ENCODE data around the gene UNC13A.

The UNC13A gene

DNA sequence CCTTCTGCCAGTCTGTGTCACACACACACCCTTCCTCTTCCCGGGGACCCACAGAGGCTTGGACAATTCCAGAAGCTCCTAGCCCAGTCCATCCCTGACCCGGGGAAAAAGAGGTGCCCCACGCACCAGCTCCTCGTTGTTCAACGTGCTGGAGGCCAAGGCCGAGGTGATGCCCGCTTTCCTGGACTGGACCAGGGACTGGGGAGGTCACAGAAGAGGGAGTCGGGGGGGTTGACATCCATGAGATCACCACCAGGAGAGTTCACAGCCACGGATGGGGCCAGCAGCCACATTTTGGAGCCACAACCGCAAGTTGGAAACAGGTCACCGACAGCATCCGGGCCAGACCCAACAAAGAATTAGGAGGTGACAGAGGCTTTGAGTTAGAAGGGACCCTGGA, 39.4 kb downstream of the UNC13A start:
- no peak overlapping the region for H3K4me3 Mint-ChIP-seq
- H3K27ac Mint-ChIP-seq (ENCODE audit: low read depth): no peak overlapping the region
- no peak for ATAC-seq (replicated peaks; ENCODE audit: extremely low read depth, poor library complexity, severe bottlenecking)
- H3K27me3 Mint-ChIP-seq: peaks cover 24% of the 10 kb centered on the region
- no peaks in the 10 kb centered on the region for H3K4me1 Mint-ChIP-seq
- no peaks in the 10 kb centered on the region for H3K36me3 Mint-ChIP-seq (ENCODE audit: insufficient read depth)
- DNase-seq (ENCODE audit: low spot score in 2 of 2): no peak
- H3K9me3 Mint-ChIP-seq: no peaks in the 10 kb centered on the region

DNA sequence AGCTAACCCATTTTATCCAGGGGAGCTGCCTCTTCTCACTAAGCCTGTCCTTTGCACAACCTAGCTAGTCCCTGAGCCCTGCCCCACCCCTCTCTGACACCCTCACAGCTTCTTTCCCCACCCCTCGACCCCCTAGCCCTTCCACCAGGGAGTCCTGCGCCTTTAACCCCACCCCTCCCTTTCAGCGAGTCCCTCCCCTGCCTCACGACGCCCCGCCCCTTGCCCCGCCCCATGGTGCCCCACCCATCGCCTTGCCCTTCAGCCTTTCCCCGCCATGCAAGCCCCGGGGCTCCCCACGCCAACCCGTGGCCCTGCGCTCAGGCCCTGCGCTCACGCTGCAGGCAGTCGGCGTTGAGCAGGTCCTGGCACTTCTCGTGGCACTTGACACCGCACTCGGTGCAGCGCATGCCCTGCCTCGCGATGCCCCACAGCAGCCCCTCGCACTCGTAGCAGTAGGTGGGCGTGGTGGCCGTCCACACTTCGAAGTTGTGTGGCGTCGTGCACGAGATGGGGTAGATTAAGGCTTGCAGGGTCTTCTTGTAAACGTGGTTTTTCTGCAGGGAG, 40.0 kb downstream of the UNC13A start:
- Mint-ChIP-seq H3K9me3 (no peaks in the 10 kb centered on the region), H3K4me1 (no peaks in the 10 kb centered on the region), H3K4me3 (no peak overlapping the region), H3K27ac (ENCODE audit: low read depth) (no peak overlapping the region), H3K27me3 (peaks cover 28% of the 10 kb centered on the region), H3K36me3 (ENCODE audit: insufficient read depth) (no peaks in the 10 kb centered on the region)
- ATAC-seq (replicated peaks; ENCODE audit: extremely low read depth, poor library complexity, severe bottlenecking): no peak
- no peak for DNase-seq (ENCODE audit: low spot score in 2 of 2)

DNA sequence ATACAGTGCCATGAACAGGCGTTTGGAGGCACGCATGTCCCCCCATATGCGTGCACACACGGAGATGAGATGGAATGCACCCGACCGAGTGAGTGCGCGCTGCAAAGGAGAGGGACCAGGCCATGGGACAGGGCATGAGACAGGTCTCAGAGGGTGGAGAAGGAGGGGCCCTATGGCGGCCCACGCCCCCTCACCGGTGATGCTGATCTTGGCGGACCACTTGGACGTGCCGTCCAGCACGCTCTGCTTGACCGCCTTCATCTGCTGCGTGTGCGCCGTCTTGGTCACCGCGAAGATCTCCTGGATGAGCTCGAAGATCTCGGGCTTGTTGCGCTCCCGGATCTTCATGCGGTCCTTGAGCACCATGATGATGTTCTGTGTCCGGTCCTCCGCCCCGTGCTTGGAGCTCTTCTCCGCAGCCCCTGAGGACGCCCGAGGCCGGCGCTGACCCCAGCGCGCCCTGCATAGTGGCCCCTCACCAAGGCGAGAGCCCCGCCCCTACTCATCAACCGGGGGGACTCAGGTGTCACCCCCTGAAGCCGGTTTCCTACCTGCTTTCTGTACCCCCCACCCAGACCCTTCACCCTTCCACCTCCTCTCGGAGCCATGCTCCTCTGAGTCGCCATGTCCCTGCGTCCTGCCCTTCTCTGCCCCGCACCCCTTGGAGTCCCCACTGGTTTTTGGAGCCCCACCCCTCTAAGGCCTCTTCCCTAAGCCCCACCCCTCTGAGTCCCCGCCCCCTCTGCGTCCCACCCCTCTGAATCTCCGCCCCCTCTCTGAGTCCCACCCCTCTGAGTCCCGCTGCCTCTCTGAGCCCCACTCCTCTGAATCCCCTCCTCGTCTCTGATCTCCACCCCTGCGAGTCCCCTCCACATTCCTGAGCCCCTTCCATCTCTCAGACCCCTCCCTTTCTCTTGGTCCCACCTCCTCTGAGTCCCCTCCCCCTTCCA, 40.8 kb downstream of the UNC13A start:
- no peak overlapping the region for H3K27ac Mint-ChIP-seq (ENCODE audit: low read depth)
- no peak overlapping the region for H3K4me3 Mint-ChIP-seq
- no peaks in the 10 kb centered on the region for H3K36me3 Mint-ChIP-seq (ENCODE audit: insufficient read depth)
- no peaks in the 10 kb centered on the region for H3K4me1 Mint-ChIP-seq
- H3K9me3 Mint-ChIP-seq: no peaks in the 10 kb centered on the region
- peaks cover 20% of the 10 kb centered on the region for H3K27me3 Mint-ChIP-seq
- no peak for DNase-seq (ENCODE audit: low spot score in 2 of 2)
- no peak for ATAC-seq (replicated peaks; ENCODE audit: extremely low read depth, poor library complexity, severe bottlenecking)

DNA sequence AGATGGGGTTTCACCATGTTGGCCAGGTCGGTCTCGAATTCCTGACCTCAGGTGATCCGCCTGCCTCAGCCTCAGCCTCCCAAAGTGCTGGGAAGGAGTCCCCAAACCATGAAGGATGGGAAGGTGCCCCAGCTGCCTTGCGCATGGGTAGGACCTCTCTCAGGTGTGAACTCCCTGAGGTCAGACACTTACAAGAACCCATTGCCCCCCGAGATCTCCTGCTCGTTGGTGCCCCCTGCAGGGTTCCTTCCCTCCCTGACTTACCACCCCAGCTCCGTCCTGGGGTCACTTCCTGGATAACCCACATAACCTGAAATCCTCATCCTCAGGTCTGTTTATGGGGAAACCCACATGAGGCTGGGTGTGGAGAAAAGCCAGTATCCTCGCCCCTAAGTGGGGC, 41.7 kb downstream of the UNC13A start:
- no peak overlapping the region for H3K4me3 Mint-ChIP-seq

DNA sequence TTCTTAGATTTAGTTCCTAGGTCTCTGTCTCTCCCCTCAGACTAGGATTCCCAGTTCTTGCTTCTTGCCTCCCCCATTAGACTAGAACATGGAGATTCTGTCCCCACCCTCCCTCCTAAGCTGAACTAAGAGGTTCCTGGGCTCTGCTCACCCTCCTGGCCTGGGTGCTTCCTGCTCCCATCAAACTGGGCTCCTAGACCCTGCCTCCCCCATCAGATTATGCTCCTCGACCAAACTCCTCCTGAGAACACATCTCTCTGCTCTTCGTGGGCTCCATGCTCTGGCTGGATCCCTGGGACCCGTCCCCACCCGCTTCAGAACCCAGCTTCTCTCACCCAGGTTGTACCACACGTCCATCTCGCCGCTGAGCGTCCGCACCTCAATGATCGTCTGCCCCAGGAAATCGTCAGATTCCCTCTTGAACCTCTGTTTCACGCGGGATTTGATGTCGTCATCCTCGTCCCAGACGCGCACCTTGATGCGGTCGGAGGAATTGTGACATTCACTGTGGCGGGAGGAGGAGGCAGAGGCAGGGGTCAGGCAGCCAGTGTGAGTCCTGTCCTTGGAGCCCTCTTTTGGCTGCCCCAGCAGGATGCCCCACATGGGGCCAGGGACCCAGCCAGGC, 42.7 kb downstream of the UNC13A start:
- Mint-ChIP-seq H3K4me3 (no peak overlapping the region), H3K36me3 (ENCODE audit: insufficient read depth) (no peaks in the 10 kb centered on the region), H3K9me3 (no peaks in the 10 kb centered on the region), H3K27ac (ENCODE audit: low read depth) (no peak overlapping the region), H3K4me1 (no peaks in the 10 kb centered on the region), H3K27me3 (peaks cover 15% of the 10 kb centered on the region)
- ATAC-seq (replicated peaks; ENCODE audit: extremely low read depth, poor library complexity, severe bottlenecking) (no peak), DNase-seq (ENCODE audit: low spot score in 2 of 2) (no peak)

More for the DNA sequence above, 41.7 kb downstream of the UNC13A start:
- Mint-ChIP-seq H3K9me3 (no peaks in the 10 kb centered on the region), H3K4me1 (no peaks in the 10 kb centered on the region), H3K27me3 (peaks cover 15% of the 10 kb centered on the region), H3K27ac (ENCODE audit: low read depth) (no peak overlapping the region), H3K36me3 (ENCODE audit: insufficient read depth) (no peaks in the 10 kb centered on the region)
- no peak for DNase-seq (ENCODE audit: low spot score in 2 of 2)
- no peak for ATAC-seq (replicated peaks; ENCODE audit: extremely low read depth, poor library complexity, severe bottlenecking)

DNA sequence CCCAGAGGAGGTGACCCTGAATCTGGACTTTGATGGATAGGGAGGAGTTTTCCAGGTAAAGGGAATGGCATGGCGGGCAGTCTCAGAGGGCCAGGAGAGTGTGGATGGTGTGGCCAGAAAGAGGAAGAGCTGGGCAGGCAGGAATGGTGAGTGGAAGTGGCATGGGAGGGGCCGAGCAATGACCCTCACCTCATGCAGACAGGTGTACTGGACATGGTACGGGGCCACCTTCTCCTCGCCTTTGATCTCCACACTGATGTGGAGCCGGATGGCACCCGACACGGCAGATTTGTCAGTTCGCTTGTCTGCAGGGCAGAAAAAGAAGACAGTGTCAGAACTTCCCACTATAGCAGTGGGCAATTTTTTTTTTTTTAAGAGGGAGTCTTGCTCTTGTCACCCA, 45.5 kb downstream of the UNC13A start:
- Mint-ChIP-seq H3K4me3 (no peak overlapping the region), H3K36me3 (ENCODE audit: insufficient read depth) (no peaks in the 10 kb centered on the region), H3K4me1 (no peaks in the 10 kb centered on the region), H3K9me3 (no peaks in the 10 kb centered on the region), H3K27ac (ENCODE audit: low read depth) (no peak overlapping the region), H3K27me3 (peaks cover 31% of the 10 kb centered on the region)
- ATAC-seq (replicated peaks; ENCODE audit: extremely low read depth, poor library complexity, severe bottlenecking) (no peak), DNase-seq (ENCODE audit: low spot score in 2 of 2) (no peak)

DNA sequence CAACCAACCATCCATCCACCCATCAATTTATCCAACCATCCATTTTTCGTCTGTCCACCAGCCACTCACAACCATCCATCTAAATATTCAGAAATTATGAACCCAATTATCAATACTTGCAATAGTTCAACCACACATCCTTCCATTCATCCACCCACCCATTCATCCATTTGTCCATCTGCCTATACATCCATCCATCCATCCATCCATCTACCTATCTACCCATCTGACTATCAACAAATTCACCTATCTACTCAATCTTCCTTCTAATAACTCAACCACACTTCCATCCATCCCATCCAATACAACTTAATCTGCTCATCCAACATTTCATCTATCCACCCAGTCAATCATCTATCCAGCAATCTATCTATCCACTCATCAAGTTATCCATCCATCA, 46.3 kb downstream of the UNC13A start:
- Mint-ChIP-seq H3K27me3 (peaks cover 31% of the 10 kb centered on the region), H3K4me1 (no peaks in the 10 kb centered on the region), H3K27ac (ENCODE audit: low read depth) (no peak overlapping the region), H3K4me3 (no peak overlapping the region), H3K36me3 (ENCODE audit: insufficient read depth) (no peaks in the 10 kb centered on the region), H3K9me3 (no peaks in the 10 kb centered on the region)
- DNase-seq (ENCODE audit: low spot score in 2 of 2) (no peak), ATAC-seq (replicated peaks; ENCODE audit: extremely low read depth, poor library complexity, severe bottlenecking) (no peak)

DNA sequence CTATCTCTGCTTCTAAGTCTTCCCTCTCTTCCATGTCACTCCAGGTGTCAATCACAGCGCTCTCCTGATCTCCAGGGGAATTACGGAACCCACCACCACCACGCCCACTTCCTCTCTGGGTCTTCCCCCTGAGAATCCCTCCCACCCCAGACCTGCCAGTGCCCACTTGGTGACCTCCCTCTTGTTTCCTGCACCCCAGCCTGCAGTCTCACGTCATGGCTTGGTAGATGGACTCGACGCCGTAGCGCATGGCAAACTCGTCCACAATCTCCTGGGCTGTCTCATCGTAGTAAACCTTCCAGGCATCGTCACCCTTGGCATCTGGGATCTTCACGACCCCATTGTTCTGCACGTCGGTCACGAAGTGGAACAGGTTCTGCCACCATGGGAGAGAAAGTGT, 47.0 kb downstream of the UNC13A start:
- Mint-ChIP-seq H3K4me1 (no peaks in the 10 kb centered on the region), H3K36me3 (ENCODE audit: insufficient read depth) (no peaks in the 10 kb centered on the region), H3K9me3 (no peaks in the 10 kb centered on the region), H3K4me3 (no peak overlapping the region), H3K27ac (ENCODE audit: low read depth) (no peak overlapping the region), H3K27me3 (peaks cover 31% of the 10 kb centered on the region)
- DNase-seq (ENCODE audit: low spot score in 2 of 2): no peak
- ATAC-seq (replicated peaks; ENCODE audit: extremely low read depth, poor library complexity, severe bottlenecking): no peak

DNA sequence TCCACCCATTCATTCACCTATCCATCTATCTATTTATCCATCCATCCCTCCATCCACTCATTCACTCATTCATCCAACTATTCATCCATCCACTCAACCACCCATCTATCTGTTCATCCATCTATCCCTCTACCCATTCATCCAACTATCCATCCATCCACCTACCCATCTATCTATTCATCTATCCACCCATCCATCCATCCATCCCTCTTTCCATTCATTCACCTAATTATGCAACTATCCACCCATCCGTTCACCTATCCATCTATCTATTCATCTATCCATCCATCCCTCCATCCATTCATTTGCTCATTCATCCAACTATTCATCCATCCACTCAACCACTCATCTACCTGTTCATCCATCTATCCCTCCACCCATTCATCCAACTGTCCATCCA, 54.5 kb downstream of the UNC13A start:
- no peaks in the 10 kb centered on the region for H3K4me1 Mint-ChIP-seq
- ATAC-seq (replicated peaks; ENCODE audit: extremely low read depth, poor library complexity, severe bottlenecking): no peak

DNA sequence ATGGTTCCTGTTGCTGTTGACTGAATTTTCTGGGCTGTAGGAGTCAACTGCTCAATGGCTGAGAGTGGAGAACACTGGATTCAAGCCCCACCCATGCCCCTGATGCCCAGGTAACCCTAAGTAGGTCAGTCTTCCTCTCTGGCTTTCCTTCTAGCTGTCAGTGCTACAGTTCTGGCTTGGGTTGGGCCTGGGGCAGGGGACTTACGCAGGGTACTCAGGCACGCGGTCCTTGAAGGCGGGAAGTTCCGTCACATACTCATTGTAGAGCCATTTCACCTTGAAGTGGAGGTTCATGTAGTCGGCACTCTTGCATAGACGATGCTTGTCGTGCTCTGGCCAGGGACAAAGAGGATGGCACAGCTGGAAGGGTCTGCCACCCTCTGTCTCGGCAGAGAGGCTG, 55.6 kb downstream of the UNC13A start:
- no peaks in the 10 kb centered on the region for H3K36me3 Mint-ChIP-seq (ENCODE audit: insufficient read depth)
- no peaks in the 10 kb centered on the region for H3K27me3 Mint-ChIP-seq
- no peaks in the 10 kb centered on the region for H3K9me3 Mint-ChIP-seq
- no peak for ATAC-seq (replicated peaks; ENCODE audit: extremely low read depth, poor library complexity, severe bottlenecking)
- H3K4me1 Mint-ChIP-seq: no peaks in the 10 kb centered on the region
- no peak overlapping the region for H3K4me3 Mint-ChIP-seq
- H3K27ac Mint-ChIP-seq (ENCODE audit: low read depth): no peak overlapping the region
- no peak for DNase-seq (ENCODE audit: low spot score in 2 of 2)

More for the DNA sequence above, 54.5 kb downstream of the UNC13A start:
- Mint-ChIP-seq H3K9me3 (no peaks in the 10 kb centered on the region), H3K36me3 (ENCODE audit: insufficient read depth) (no peaks in the 10 kb centered on the region), H3K27ac (ENCODE audit: low read depth) (no peak overlapping the region), H3K4me3 (no peak overlapping the region), H3K27me3 (no peaks in the 10 kb centered on the region)
- DNase-seq (ENCODE audit: low spot score in 2 of 2): no peak

DNA sequence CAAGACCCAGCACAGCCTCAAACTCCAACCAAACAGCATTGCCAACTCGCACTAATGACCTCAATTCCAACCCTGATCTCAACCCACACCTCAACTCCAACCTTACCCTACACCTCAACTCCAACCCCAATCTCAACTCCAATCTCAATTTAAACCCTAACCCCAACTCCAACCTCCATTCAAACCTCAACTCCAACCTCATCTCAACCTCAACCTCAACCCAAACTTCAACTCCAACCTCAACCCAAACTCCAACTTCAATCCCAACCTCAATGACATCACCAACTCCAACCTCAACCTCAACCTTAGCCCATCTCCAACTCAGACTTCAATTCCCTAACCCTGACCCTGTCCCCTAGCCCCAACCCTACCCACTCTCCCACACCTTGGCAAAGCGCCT, 58.4 kb downstream of the UNC13A start:
- Mint-ChIP-seq H3K36me3 (ENCODE audit: insufficient read depth) (no peaks in the 10 kb centered on the region), H3K9me3 (no peaks in the 10 kb centered on the region), H3K27ac (ENCODE audit: low read depth) (no peak overlapping the region), H3K4me3 (no peak overlapping the region), H3K27me3 (no peaks in the 10 kb centered on the region), H3K4me1 (no peaks in the 10 kb centered on the region)
- DNase-seq (ENCODE audit: low spot score in 2 of 2) (no peak), ATAC-seq (replicated peaks; ENCODE audit: extremely low read depth, poor library complexity, severe bottlenecking) (no peak)

DNA sequence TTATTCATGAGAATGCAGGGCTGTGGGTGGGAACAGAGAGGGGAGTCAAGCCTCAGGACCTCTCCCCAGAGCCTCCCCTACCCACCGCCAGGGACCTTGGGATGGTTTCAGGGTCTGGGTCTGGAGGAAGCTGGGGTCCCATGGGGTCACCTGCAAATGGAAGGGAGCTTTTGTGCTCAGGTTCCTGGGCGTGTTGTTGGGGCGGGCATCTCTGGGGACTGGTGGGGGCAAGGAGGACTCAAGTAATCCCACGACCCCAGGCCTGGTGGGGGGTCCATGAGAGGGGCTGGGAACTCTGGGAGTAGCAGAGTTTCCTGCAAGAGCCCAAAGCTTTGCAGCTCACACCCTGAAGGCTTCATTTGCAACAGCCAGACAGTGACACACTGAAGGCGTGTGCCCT, 60.2 kb downstream of the UNC13A start:
- no peak for ATAC-seq (replicated peaks; ENCODE audit: extremely low read depth, poor library complexity, severe bottlenecking)
- Mint-ChIP-seq H3K4me1 (no peaks in the 10 kb centered on the region), H3K27me3 (no peaks in the 10 kb centered on the region), H3K9me3 (no peaks in the 10 kb centered on the region), H3K4me3 (no peak overlapping the region), H3K27ac (ENCODE audit: low read depth) (no peak overlapping the region), H3K36me3 (ENCODE audit: insufficient read depth) (no peaks in the 10 kb centered on the region)
- no peak for DNase-seq (ENCODE audit: low spot score in 2 of 2)

DNA sequence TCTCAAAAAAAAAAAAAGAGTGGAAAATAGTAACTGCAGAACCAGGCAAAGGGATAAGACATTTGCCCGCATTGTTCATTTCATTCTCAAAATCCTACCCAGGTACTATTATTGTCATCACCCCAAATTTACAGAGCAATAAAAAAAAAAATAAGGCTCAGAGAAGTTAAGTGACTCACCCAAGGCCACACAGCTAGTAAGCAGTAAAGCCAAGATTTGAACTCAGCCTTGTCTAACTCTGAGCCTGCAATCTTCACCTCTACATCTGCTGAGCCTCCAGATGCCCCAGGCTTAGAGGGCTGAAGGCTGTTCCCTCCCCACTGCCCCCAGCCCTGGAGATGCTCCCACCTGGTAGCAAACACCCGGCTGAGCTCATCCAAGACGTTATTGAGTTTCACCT, 61.0 kb downstream of the UNC13A start:
- no peaks in the 10 kb centered on the region for H3K27me3 Mint-ChIP-seq
- no peaks in the 10 kb centered on the region for H3K9me3 Mint-ChIP-seq
- no peak for DNase-seq (ENCODE audit: low spot score in 2 of 2)
- H3K36me3 Mint-ChIP-seq (ENCODE audit: insufficient read depth): no peaks in the 10 kb centered on the region
- H3K27ac Mint-ChIP-seq (ENCODE audit: low read depth): no peak overlapping the region
- no peak overlapping the region for H3K4me3 Mint-ChIP-seq
- no peaks in the 10 kb centered on the region for H3K4me1 Mint-ChIP-seq
- no peak for ATAC-seq (replicated peaks; ENCODE audit: extremely low read depth, poor library complexity, severe bottlenecking)
